GM21390 (cell line): ENCODE results near the gene ABI2.
"Not testable (repeated sequence)": the region's sequence is repeated elsewhere in the genome, so short reads cannot be mapped to it uniquely, and the experiment has no call there.

Source experiments
- ATAC-seq: cut with Tn5 transposase; IDR thresholded peaks from one replicate; pipeline ENCODE4 v1.9.1; 2021; ENCODE audit not compliant: unreplicated experiment

Gene ABI2

GRCh38 chr2:203352604-203353255, 24.5 kb downstream of the ABI2 start:
- ATAC-seq = no peak

GRCh38 chr2:203354966-203355365, 26.8 kb downstream of the ABI2 start:
- ATAC-seq = no peak

GRCh38 chr2:203359450-203359849, 31.3 kb downstream of the ABI2 start:
- ATAC-seq = no peak

DNA sequence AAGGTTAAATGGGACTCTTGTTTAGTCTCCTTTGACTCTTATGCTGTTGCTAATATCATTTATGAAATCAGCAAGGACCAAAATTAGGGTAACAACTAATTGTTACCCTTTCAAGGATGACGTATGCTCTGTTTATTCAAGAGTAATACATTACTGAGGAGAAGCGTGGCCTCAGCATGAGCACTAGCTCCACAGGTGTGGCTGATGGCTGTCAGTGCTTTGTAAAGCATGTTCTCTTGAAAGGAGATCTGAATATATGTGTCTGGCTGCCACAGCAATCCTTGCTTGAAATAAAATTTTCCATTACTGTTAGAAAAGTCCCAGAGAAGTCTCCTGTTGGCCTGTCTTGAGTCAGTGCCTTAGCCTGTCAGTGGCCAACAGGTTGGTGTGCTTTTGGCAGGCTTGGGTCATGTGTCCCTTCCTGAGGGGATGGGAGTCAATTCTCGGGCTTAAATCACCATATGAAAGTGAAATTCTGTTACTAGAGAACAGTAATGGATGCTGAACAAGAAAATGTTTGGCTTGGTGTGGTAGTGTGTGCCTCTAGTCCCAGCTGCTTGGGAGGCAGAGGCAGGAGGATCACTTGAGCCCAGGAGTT, 32.7 kb downstream of the ABI2 start:
- ATAC-seq = no peak

- no peak for ATAC-seq
Observed at GRCh38 chr2:203361495-203361894, 33.3 kb downstream of the ABI2 start.

DNA sequence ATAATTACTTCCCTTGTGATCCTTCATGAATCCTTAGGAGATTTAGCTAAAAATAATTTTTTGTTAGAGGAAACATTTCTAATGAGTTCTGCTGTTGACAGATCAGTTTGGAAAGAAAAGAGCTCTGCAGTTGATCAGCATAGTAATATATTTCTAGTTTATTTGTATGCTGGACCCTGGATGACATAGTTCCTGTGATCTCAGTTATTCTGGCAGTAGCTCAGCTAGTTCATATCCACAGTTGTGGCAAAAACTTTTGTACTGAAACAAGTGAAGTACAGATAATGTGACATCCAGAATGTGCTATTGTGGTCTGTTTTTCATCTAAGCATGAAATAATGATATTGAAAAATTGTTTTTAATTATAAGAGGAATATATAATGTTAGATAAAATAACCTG, 33.7 kb downstream of the ABI2 start:
- ATAC-seq = no peak

DNA sequence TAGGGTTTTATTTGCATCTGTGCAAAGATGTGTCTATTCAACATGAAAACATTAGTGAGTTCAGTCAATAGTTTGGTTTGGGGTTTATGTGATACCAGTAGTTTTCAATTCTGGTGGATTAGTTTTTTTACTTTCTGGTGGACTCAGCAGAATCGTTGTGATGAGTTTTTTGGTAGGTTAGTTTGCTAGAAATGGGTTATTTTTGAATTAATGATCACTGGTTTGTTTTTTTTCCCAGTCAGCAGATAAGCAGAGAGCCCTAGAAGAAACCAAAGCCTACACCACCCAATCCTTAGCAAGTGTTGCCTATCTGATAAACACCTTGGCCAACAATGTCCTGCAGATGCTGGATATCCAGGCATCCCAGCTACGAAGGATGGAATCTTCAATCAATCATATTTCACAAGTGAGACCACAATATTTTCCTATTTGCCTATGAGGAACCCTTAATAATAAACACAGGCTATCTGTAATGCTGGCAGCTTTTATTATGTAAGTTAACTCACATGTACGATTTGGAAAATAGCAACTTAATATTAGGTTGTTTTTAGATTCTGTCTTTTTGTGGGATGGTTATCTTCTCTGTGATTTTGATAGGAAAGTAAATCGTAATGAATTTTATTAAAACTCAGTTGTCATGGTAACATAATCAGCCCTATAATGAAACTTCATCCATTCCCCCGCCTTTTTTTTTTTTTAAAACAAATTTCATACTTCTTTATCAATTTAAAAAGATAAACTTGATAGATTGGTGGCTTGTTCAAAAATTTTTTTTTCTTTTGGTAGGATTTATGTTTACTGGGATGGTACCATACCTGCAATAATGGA, 38.7 kb downstream of the ABI2 start:
- no peak for ATAC-seq

GRCh38 chr2:203372706-203373105, 44.5 kb downstream of the ABI2 start:
- not testable (repeated sequence) for ATAC-seq

DNA sequence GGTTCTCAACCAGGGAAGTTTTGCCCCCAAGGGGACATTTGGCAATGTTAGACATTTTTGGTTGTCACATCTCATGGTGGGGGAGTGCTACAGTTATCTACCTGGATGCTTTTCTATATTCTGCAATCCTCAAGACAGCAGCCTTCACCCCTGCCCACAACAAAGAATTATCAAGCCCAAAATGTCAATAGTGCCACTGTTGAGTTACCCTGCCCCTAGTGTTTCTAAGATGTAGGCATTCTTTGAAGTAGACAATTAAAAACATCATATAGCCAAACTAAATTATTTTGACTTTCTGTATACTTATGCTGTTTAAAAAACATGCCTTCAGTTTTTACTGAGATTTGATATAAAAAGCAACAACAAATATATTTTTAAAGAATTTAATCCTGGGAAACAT, 48.0 kb downstream of the ABI2 start:
- no peak for ATAC-seq

GRCh38 chr2:203379156-203379555, 51.0 kb downstream of the ABI2 start:
- ATAC-seq = no peak

DNA sequence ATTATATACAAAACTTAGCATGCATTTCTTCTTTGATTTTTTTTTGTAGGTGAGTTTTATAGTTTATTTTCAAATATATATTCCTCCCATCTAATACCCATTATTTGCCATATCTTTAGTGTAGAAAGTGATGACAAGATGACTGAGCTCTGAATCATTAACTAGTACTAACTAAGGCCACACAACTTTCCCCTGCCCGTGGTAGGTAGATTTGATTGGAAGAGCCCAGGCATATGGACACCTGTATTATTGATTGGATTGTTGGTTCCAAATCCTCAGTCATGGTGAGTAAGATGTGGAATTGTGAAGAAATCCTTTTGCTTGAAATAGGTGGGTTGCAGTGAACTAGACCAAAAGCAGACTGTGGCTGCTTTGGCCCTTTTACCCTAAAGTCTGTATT, 54.8 kb downstream of the ABI2 start:
- no peak for ATAC-seq

DNA sequence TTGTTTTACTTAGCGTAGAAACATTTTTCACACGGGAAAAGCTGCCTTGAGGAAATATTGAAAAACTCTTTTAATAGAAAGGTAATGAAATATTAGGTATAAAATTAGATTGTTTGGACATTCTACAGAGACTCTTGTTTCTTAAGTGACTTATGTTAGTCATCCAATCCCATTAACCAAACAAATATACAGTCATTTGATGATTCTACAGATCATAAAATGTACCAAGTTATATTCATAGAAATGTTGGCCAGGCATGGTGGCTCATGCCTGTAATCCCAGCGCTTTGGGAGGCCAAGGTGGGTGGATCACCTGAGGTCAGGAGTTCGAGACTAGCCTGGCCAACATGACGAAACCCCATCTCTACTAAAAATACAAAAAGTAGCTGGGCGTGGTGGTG, 60.0 kb downstream of the ABI2 start:
- ATAC-seq = not testable (repeated sequence)

GRCh38 chr2:203394519-203395227, 66.5 kb downstream of the ABI2 start:
- no peak for ATAC-seq

DNA sequence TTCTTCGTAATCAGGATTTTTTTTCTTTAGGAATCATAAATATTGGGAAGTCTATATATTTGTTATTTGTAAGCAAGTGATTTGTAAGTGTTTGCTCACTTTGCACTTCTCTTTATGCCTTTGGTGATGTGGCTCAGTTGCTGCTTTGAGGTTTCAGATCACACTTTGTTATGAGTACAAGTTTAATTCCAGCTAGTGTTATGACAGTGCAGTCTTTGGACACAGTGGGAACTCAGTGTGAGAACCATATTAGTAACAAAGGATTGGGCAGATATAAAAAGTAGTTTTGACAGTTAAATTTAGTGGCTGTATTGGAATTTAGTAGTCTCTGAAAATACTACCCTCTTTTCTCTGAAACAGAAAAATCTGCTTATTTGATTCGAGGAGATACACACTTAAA, 67.7 kb downstream of the ABI2 start:
- no peak for ATAC-seq

- no peak for ATAC-seq
Observed at GRCh38 chr2:203396667-203397066, 68.5 kb downstream of the ABI2 start.

- ATAC-seq = no peak
Observed at GRCh38 chr2:203399031-203399430, 70.8 kb downstream of the ABI2 start.

- ATAC-seq = no peak
Observed at GRCh38 chr2:203400805-203401585, 72.8 kb downstream of the ABI2 start.

- ATAC-seq = no peak
Observed at GRCh38 chr2:203404996-203405395, 76.8 kb downstream of the ABI2 start.

- ATAC-seq = no peak
Observed at GRCh38 chr2:203407496-203407895, 79.3 kb downstream of the ABI2 start.

DNA sequence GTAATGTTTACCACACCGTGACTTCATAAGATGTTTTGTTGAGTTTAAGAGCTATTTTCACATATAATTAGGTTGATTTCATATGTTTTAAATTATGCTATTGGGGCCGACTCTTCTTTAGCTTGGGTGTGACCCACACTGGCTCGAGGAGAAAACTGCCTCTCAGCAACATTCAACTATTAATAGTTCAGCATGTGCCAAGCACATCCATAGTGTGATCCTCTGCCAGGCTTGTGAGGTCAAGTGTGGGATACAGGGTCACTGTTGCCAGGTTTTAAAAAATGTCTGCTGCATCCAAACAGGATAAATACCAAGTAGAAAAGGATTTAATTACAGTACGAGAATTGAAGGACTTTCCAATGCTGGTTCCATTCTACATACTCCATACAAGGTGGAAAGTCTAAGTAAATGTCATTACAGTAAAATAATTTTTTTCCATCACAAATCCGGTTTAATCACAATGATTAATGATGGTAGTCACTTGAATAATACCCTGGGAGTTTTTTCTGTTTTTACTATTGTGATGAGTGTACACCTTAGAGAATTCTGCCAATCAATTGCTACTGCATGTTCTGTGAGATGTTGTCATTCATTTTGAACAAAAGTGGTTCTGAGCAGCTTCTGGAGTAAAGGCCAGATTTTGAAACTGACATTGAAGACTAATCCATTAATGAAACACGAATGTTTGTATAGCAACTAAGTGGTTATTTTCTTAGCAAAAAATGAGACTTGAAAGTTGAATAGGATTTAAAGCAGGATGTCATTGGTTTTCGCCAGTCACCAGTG, 84.5 kb downstream of the ABI2 start:
- no peak for ATAC-seq
